ENCODE results near the gene NCKAP5. TPM values are rescaled to one million over a fixed set of nuclear protein-coding genes. Genes with fewer than 3 reads are reported as not detected.

NCKAP5 gene
- total RNA-seq, 2 experiments from 2014 or later: not detected

DNA sequence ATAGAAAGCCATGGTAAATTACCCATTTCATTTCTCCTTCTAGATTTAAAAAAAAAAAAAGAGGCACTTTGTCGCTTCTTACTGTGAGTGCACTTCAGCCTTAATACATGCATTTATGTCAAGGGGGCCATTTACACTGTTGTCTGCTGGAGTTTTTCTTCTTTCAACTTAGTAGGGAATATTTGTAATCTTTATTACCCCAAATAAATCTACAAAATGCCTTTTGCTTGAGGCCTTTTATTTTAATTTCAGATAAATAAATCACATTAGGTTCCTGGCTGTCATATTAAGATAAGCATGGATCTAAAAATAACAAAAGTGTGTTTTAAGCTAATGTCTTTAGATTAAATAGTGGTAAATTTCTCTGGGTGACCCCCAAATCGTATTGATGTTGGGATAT is 276.0 kb downstream of the NCKAP5 start:
- TF ChIP-seq, protein P1, sequence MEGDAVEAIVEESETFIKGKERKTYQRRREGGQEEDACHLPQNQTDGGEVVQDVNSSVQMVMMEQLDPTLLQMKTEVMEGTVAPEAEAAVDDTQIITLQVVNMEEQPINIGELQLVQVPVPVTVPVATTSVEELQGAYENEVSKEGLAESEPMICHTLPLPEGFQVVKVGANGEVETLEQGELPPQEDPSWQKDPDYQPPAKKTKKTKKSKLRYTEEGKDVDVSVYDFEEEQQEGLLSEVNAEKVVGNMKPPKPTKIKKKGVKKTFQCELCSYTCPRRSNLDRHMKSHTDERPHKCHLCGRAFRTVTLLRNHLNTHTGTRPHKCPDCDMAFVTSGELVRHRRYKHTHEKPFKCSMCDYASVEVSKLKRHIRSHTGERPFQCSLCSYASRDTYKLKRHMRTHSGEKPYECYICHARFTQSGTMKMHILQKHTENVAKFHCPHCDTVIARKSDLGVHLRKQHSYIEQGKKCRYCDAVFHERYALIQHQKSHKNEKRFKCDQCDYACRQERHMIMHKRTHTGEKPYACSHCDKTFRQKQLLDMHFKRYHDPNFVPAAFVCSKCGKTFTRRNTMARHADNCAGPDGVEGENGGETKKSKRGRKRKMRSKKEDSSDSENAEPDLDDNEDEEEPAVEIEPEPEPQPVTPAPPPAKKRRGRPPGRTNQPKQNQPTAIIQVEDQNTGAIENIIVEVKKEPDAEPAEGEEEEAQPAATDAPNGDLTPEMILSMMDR (IDR thresholded peaks at IDR 0.05): no peak
- POLR2A ChIA-PET: no interaction called here
- Mint-ChIP-seq H3K4me3 (no peak overlapping the region), H3K27ac (no peak overlapping the region), H3K4me1 (ENCODE audit: low read depth) (no peaks in the 10 kb centered on the region), H3K9me3 (no peaks in the 10 kb centered on the region), H3K27me3 (no peaks in the 10 kb centered on the region), H3K36me3 (ENCODE audit: low read depth) (no peaks in the 10 kb centered on the region)
- DNase-seq: no peak
- no peak for ATAC-seq
- CTCF ChIA-PET: no interaction called here
- intact Hi-C loops (cut with micrococcal nuclease): no loop called here

DNA sequence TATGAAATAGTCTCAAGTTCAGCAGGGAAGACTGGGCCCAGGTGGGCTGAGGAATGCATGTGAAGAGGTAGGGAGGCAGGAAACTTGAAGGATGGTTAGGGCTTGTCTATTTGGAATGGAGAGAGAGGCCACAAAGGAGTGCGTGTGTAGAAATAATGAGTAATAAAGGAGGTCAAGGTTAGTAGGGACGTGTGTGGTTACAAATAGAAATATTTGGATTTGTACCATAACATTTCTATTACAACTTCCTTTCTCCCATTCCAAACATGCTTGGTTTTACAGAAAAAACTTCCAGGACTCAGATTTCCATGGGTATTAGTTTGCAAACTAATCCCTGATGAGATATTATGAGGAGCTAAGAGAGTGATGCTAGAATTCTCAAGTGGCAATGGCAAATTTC is 280.6 kb downstream of the NCKAP5 start:
- Mint-ChIP-seq H3K36me3 (ENCODE audit: low read depth) (no peaks in the 10 kb centered on the region), H3K4me3 (no peak overlapping the region), H3K27ac (no peak overlapping the region), H3K27me3 (no peaks in the 10 kb centered on the region), H3K9me3 (no peaks in the 10 kb centered on the region), H3K4me1 (ENCODE audit: low read depth) (no peaks in the 10 kb centered on the region)
- no peak for ATAC-seq
- TF ChIP-seq, protein P1 (IDR thresholded peaks at IDR 0.05): no peak
- ChIA-PET CTCF (no interaction called here), POLR2A (no interaction called here)
- no peak for DNase-seq
- intact Hi-C loops (cut with micrococcal nuclease): no loop called here

DNA sequence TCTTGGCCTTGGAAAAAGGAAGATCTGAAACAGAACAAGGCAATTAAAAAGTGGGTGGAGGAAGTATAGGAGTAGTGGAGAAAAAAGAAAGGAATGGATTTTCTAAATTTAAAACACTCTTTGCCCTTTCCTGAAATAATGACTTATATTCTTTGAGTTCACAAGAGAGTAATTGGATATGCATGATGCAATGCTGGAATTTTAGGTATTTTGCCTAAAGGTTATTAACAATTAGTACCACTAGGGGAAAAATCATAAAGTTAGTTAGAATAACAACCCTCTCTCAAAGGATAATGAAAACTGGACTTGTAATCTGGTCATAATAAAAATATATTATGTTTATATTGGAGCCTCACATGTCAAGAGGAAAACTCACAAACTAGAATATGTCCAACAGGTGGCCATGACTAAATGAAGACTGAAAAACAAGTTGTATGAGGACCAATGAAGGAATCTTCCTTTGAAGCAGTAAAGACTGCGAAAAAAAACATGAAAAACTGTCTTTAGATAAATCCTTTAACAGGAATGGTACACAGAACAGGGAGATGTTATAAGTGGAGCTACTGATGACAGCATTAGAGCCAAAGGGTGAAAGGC is 281.8 kb downstream of the NCKAP5 start:
- Mint-ChIP-seq H3K4me3 (no peak overlapping the region), H3K9me3 (no peaks in the 10 kb centered on the region), H3K27me3 (no peaks in the 10 kb centered on the region), H3K36me3 (ENCODE audit: low read depth) (no peaks in the 10 kb centered on the region), H3K4me1 (ENCODE audit: low read depth) (no peaks in the 10 kb centered on the region), H3K27ac (no peak overlapping the region)
- POLR2A ChIA-PET: no interaction called here
- ATAC-seq (no peak), DNase-seq (no peak)
- CTCF ChIA-PET: no interaction called here
- intact Hi-C loops (cut with micrococcal nuclease): no loop called here
- TF ChIP-seq, protein P1 (IDR thresholded peaks at IDR 0.05): no peak

DNA sequence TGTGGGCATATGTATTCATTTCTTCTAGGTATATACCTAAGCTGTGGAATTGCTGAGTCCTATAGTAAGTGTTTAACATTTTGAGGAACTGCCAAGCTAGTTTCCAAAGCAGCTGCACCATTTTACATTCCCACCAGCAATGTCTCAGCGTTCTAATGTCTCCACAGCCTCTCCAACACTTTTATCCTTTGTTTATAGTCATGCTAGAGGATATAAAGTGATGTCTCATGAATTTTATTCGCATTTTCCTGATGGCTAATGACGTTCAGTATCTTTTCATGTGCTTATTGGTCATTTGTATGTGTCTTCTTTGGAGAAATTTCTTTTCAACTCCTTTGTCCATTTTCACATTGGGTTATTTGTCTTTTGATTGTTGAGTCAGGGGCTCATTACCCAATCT is 295.2 kb downstream of the NCKAP5 start:
- H3K36me3 Mint-ChIP-seq (ENCODE audit: low read depth): no peaks in the 10 kb centered on the region
- H3K4me3 Mint-ChIP-seq: no peak overlapping the region
- ATAC-seq (no peak), DNase-seq (no peak)
- H3K27ac Mint-ChIP-seq: no peak overlapping the region
- POLR2A ChIA-PET: no interaction called here
- intact Hi-C loops (cut with micrococcal nuclease): no loop called here
- CTCF ChIA-PET: no interaction called here
- H3K4me1 Mint-ChIP-seq (ENCODE audit: low read depth): no peaks in the 10 kb centered on the region
- H3K9me3 Mint-ChIP-seq: no peaks in the 10 kb centered on the region
- H3K27me3 Mint-ChIP-seq: no peaks in the 10 kb centered on the region
- TF ChIP-seq, protein P1 (IDR thresholded peaks at IDR 0.05): no peak

DNA sequence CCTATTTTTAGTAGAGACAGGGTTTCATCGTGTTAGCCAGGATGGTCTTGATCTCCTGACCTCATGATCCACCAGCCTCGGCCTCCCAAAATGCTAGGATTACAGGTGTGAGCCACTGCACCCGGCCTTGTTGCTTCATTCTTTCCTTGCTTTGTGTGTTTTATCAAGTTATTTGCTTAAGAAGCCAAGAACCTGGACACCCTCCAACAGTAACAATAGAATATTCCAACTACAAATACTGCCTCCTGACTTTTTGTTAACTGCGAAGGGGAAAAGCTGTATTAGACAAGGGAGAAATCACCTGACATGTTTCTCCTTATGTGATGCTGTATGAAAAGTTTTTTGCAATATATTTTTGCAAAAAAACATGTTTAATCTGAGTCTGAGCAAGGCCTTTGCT is 297.2 kb downstream of the NCKAP5 start:
- Mint-ChIP-seq H3K9me3 (no peaks in the 10 kb centered on the region), H3K27ac (no peak overlapping the region), H3K4me3 (no peak overlapping the region), H3K27me3 (peaks cover 4% of the 10 kb centered on the region), H3K36me3 (ENCODE audit: low read depth) (no peaks in the 10 kb centered on the region), H3K4me1 (ENCODE audit: low read depth) (no peaks in the 10 kb centered on the region)
- TF ChIP-seq, protein P1 (IDR thresholded peaks at IDR 0.05): no peak
- ChIA-PET POLR2A (no interaction called here), CTCF (no interaction called here)
- no peak for ATAC-seq
- DNase-seq: no peak
- intact Hi-C loops (cut with micrococcal nuclease): no loop called here
